NK-92 (cell line): ENCODE results near the gene EEFSEC.

Source experiments
- DNase-seq: peaks from one replicate; lab custom pipeline; 2025; ENCODE audit not compliant: unreplicated experiment; lab: John Stamatoyannopoulos, UW

Gene EEFSEC

GRCh38 chr3:128347282-128347681, 194.0 kb downstream of the EEFSEC start:
- DNase-seq = no peak

GRCh38 chr3:128348075-128348474, 194.8 kb downstream of the EEFSEC start:
- no peak for DNase-seq

DNA sequence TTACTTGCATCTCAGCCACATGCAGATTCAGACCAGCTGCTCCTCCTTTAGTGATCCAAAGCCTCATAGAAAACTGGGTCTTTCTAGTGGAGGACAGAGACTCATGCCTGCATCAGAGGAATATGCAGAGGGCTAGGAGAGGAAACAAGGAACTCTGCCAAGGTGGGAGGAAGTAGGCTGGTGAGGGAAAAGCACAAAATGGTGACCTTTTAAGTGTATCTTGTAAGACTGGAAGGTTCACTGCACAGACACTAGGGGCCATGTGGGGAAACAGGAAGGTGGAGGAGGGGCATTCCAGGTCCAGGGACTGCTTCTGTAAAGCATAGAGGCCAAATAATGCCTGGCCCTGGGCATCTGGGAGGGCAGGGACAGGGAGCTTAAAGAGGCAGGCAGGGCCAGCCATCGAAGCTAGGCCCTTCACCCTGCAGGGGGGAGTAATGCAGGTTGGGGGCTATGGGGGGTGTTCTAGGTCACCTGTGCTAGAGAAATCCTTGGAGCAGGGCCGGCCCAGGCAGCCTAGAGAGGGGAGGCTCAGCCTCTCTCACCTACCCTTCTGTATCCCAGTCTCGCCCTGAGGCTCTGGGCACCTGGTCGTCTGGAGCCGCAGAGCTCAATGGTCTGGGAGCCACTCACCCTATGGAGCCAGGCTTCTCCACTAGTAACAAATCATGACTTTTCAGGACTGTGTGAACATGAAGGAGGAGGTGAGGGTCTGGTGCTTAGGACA, 195.7 kb downstream of the EEFSEC start:
- DNase-seq = no peak

DNA sequence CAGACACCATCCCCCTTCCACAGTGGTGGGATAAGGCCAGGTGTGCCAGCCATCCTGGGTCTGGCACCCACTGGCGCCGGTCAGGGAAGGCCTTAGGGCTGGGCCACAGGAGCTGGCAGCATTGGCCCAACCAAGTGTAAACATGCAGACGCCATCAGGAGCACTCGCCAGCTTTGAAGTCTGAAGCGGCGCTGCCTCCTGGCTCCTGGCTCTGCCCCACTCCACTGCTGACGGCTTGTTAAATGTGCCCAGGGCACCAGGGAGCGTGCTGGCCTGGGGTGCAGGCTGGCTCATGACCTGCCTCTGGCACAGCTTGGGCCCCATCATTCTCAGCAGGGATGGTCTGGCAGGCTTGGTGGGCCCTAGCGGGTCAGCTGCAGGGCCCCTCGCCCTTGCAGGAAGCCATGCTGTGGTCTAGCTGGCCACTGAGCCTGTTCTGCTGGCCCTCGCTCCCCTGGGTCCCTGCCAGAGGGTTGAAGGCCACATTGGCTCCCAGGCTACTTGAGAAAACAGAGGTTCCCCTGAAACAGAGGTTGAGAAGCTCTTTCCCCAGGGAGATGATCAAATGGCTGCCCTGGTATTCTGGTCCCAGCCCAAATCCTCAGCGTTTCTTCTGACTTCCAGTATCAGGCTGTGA, 196.8 kb downstream of the EEFSEC start:
- no peak for DNase-seq

- DNase-seq = no peak
Observed at GRCh38 chr3:128351546-128351945, 198.3 kb downstream of the EEFSEC start.

GRCh38 chr3:128352326-128352725, 199.0 kb downstream of the EEFSEC start:
- no peak for DNase-seq

DNA sequence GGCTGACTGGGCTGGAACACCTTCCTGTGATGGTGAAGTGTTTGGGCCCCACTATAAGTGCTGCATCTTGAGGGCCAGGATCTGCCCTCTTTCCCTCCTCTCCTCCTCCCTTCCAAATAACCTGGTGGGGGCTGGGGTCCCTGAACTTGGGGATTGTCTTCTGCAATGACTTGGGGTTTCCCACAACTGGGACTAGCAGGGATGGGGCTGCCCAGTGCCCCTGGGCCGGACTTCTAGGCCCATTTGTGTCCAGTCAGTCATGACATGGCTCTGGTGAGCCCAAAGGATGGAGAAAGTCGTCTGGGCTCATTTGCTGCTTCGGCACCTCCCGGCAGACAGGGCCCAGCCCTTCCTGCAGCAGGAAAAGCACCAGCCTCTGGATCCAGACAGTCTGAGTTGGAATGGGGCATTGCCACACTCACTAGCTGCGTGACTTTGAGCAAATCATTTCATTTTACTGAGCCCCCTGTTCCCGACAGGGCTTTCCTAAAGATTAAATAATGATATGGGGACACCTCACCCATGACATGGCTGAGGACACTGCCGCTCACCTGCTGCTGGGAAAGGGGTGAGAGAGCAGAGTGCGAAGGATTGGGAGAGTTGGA, 200.2 kb downstream of the EEFSEC start:
- DNase-seq = no peak

DNA sequence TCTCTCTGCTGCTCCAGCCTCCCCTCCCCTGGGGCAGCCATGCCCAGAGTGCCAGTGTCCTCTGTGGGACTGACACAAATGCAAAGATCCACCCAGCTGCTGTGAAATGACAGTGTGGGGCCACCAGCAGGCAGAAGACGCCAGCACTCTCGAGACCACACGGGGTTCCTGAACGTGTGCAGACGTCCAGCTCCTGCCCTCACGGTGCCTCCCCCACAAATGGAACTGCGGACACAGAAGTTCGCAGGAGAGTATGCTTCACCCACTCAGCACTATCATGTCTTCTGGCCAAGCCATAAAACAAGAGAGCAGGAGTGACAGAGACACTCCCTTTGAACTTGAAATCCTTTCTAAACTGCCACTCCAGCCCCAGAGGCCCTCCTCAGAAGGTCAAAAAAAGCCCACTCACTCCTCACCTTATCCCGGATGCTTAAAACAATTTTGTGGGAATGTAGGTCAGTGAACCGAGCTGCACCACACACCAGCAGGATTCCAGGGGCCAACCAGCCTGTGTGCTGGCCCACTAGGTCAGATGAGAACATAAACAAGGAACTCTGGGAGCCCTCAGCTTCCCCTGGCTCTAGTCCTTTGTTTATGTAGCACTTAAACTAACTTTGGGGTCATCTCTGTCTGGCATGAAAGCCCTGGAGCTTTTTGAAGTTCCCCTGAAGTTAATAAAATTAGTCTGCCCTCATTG, 200.9 kb downstream of the EEFSEC start:
- no peak for DNase-seq

DNA sequence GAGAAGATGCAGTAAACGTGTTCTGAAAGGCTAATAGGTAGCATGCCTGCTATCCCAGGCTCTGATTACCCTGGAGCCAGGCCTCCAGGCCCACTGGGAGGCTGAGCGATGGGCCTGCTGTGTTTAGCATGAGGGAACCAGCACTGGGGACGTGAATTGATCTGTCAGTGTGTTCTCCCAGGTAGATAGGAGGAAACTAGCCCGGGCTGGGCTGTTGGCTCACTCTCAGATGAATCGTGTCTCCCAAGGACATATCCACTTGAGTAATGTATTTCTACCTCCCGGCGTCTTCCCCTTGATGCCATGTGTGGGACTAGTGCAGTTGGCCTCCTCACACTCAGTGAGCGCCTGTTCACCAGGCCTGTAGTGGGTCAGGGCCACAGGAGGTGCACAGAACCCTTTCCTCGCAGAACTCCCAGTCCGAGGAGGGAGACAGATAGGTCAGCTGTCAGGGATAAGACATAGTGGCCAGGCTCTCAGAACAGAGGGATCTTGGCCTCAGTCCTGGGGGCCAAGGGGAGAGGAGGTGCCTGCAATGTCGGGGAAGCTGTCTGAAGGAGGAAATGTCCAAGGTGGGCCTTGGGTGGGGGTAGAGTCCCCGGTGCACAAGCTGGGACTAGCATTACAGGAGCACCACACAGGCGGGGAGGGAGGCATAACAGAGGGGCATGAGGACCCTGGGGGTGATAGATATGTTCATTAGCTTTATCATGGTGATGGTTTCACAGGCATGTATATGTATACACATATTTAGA, 201.7 kb downstream of the EEFSEC start:
- no peak for DNase-seq

DNA sequence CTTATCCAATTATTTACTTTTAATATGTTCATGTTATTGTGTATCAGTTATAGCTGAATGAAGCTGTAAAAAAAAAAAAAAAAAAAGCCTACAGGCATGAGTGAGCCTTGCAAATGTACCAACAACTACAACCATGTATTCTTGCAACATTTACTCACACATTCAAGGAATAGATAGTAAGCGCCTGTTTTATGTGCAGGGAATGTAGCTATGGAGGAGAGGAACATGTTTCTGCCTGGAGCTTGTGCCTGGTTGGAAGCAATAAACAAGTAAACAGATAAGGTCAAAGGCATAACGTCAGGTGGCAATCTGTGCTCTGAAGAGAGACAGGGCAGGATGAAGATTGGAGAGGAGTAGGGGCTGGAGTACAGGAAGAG, 202.2 kb downstream of the EEFSEC start:
- no peak for DNase-seq

- no peak for DNase-seq
Observed at GRCh38 chr3:128356822-128357221, 203.5 kb downstream of the EEFSEC start.

DNA sequence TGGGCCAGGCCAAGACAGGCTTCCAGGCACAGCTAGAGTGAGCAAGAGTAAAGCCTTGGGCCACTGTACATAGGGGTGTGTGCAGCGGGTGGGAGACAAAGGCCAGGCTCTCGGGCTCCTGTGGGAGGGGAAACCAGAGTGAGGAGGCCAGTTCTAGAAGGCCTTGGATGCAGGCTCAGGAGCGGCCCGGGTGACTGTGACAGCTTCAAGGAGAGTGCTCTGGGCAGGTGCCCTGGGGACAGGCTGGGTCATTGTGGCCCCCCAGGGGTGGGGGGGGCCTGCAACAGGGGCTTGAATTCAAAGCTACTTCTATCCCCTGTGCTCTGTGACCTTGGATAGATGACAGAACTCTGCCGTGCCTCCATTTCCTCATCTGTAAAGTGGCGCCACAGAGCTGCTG, 204.3 kb downstream of the EEFSEC start:
- no peak for DNase-seq

GRCh38 chr3:128358156-128358895, 205.0 kb downstream of the EEFSEC start:
- no peak for DNase-seq

GRCh38 chr3:128359060-128359664, 205.9 kb downstream of the EEFSEC start:
- DNase-seq = no peak

DNA sequence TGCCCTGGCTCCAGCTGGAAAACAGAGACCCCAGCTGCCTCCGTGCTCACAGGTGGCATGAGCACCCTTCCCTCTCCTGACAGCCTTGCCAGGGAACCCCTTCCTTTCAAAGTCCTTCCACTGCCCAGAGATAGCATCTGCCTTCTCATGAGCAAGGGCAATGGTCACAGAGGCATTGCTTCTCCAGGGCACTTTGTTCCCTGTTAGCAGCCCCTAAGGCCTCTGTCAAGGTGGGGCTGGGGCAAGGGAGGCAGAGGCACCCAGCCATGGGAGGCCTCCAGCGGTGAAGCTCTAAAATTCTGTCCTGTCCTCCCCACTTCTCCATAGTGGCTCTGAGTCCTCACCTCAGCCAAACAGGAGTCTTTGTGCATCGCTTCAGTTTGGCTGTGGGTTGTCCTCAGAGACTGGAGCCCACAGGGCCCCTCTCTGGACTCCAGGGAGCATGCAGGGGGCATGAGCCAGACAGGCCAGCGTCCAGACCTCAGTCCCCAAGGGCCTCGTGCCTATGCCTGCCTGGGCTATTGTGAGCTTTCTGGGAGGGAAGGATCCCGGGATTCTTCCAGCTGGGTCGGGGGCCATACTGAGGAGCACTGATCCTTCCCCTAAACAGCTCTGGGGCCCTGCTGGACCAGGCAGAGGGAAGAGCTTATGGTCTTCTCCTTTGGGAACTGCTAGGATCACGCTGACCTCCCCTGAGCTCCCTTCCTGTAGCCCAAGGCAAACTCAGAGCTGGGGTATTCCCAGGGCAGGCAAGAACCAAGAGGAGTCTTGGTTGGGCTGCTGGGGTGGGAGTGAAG, 206.8 kb downstream of the EEFSEC start:
- no peak for DNase-seq

- no peak for DNase-seq
Observed at GRCh38 chr3:128360705-128361271, 207.5 kb downstream of the EEFSEC start.

DNA sequence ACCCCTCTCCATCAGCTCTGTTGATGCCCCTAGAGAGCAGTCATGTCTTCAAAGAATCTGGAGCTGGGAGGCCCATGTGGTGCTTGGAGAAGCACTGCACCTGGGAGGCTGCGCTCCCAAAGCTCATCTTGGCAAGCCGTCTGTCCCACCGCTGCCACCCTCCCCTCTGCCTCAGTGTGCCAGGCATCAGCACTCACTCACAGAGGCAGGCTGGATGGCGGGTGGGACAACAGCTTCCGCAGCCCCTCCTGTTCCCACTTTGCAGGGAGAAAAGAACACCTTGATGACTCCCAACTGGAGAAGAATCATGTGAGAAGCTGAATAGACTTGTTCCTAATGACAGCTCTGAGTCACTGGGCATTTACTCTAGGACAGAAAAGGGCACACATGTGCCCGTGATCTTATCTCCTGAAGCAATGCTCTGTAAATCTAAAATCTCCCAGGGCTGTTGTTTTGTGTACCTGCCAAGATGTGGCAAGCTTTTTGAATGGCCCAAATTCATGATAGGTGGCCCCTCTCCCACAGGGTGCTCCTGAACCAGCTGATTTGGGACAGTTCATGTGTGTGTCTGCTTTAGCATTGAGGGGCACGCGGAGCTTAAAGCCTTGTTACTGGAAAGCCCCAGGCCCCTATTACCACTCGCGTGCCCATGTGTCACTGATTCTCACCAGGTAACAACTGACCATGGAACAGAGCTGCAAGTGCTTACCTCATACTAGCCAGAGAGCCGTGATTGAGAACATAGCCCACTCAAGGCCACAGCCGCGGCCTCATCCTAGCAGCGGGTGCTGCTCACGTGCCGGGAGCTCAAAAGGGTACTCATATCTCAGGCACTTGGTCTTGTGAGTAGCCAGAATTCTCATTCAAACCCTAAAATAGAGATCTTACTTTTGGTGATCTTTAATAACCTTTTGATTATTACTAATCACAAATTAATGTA, 209.0 kb downstream of the EEFSEC start:
- no peak for DNase-seq

DNA sequence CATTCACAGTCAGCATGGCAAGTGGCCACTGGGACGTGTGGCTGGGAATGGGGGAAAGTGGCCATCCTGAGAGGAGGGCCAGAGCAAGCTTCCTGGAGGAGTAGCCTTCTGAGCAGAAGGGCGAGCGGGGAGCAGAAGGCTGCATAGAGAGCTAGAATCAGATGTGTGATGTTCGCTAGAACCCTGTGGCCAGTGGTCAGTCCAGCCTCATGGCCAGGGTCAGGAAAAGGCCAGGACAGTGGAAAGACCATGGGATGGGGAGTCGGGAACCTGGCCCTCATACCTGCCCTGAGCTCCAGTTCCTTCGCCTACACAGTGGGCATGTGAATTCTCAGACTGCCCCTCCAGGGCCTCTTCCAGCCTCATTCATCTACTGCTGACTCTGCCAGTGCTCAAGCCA, 211.0 kb downstream of the EEFSEC start:
- no peak for DNase-seq
